ENCODE data around the gene MSH2. TPM values are rescaled to one million over a fixed set of nuclear protein-coding genes. Genes with fewer than 3 reads are reported as not detected.
A peak's percentile ranks its signal among the peaks of the same experiment; 100 is the strongest.

MSH2 gene
- total RNA-seq, 3 donors from 2014 or later (not counting 1 experiment from before 2014, with no cell fraction given): 11.9 to 18.8 (median 15.0) TPM

- intact Hi-C loops (cut with micrococcal nuclease): no loop called here
- Mint-ChIP-seq H3K4me3 (no peak overlapping the region), H3K4me1 (peaks cover 50 to 57% of the 10 kb centered on the region in 2 donors), H3K27me3 (ENCODE audit: low read depth in 2 of 2) (no peaks in the 10 kb centered on the region), H3K27ac (peak overlapping the region in 1 of 2 donors; percentile 92), H3K9me3 (peaks cover 2 to 3% of the 10 kb centered on the region in 2 donors), H3K36me3 (no peaks in the 10 kb centered on the region)
- Histone ChIP-seq H3K4me1 (ENCODE audit: control insufficient read depth, insufficient read depth, low read length) (peaks cover 39% of the 10 kb centered on the region), H3K9me3 (ENCODE audit: control insufficient read depth, insufficient read depth, low read length) (peaks cover 19% of the 10 kb centered on the region), H3K27ac (ENCODE audit: low read length) (no peak overlapping the region), H3K36me3 (ENCODE audit: control insufficient read depth, insufficient read depth, low read length) (no peaks in the 10 kb centered on the region), H3K27me3 (ENCODE audit: control insufficient read depth, insufficient read depth, low read length) (no peaks in the 10 kb centered on the region), H3K4me3 (ENCODE audit: low read length) (no peak overlapping the region)
- ATAC-seq (no peak), DNase-seq (no peak)
- TF ChIP-seq, protein P1, sequence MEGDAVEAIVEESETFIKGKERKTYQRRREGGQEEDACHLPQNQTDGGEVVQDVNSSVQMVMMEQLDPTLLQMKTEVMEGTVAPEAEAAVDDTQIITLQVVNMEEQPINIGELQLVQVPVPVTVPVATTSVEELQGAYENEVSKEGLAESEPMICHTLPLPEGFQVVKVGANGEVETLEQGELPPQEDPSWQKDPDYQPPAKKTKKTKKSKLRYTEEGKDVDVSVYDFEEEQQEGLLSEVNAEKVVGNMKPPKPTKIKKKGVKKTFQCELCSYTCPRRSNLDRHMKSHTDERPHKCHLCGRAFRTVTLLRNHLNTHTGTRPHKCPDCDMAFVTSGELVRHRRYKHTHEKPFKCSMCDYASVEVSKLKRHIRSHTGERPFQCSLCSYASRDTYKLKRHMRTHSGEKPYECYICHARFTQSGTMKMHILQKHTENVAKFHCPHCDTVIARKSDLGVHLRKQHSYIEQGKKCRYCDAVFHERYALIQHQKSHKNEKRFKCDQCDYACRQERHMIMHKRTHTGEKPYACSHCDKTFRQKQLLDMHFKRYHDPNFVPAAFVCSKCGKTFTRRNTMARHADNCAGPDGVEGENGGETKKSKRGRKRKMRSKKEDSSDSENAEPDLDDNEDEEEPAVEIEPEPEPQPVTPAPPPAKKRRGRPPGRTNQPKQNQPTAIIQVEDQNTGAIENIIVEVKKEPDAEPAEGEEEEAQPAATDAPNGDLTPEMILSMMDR (IDR thresholded peaks at IDR 0.05): no peak
- WGBS (ENCODE audit: insufficient coverage): 58% methylated on average over 6 of the region's 6 CpGs
These were observed 101.3 kb downstream of the MSH2 start for GRCh38 chr2:47504174-47504810.

DNA sequence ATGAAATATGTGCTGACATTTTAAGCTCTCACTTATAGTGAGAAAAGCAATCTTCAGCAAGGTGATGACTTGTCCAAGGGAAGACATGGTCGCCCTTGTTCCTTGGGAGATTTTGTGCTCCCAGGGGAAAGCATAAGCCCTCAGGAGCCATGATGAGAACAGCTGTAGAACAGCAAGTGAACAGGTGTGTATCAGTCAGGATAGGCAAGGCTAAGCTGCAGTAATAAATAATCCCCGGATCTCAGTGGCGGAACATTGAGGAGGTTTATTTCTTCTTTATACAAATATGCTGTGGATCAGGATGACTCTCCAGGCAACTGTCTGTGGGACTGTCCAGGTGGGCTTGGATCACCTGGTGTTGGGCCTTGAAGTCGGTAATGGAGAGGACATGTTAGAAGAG is 103.1 kb downstream of the MSH2 start:
- intact Hi-C loops (cut with micrococcal nuclease): no loop called here
- peaks cover 41 to 50% of the 10 kb centered on the region in 2 donors for H3K4me1 Mint-ChIP-seq
- H3K9me3 Mint-ChIP-seq: peaks cover 2% of the 10 kb centered on the region in 2 donors

GRCh38 chr2:47506436-47506835 is 103.5 kb downstream of the MSH2 start:
- no peaks in the 10 kb centered on the region for H3K27me3 Mint-ChIP-seq (ENCODE audit: low read depth in 2 of 2)
- H3K4me3 Mint-ChIP-seq: no peak overlapping the region
- ATAC-seq (no peak), DNase-seq (no peak)
- H3K4me1 Mint-ChIP-seq: peaks cover 37 to 46% of the 10 kb centered on the region in 2 donors
- TF ChIP-seq, protein P1 (IDR thresholded peaks at IDR 0.05): no peak
- peaks cover 29% of the 10 kb centered on the region for H3K4me1 ChIP-seq (ENCODE audit: control insufficient read depth, insufficient read depth, low read length)
- no peaks in the 10 kb centered on the region for H3K36me3 Mint-ChIP-seq
- no peak overlapping the region for H3K27ac ChIP-seq (ENCODE audit: low read length)
- H3K9me3 Mint-ChIP-seq: peaks cover 2% of the 10 kb centered on the region in 2 donors
- H3K27me3 ChIP-seq (ENCODE audit: control insufficient read depth, insufficient read depth, low read length): no peaks in the 10 kb centered on the region
- intact Hi-C loops (cut with micrococcal nuclease): no loop called here
- peaks cover 8% of the 10 kb centered on the region for H3K9me3 ChIP-seq (ENCODE audit: control insufficient read depth, insufficient read depth, low read length)
- H3K4me3 ChIP-seq (ENCODE audit: low read length): no peak overlapping the region
- 93% methylated on average over 5 of the region's 5 CpGs for WGBS (ENCODE audit: insufficient coverage)
- no peaks in the 10 kb centered on the region for H3K36me3 ChIP-seq (ENCODE audit: control insufficient read depth, insufficient read depth, low read length)
- H3K27ac Mint-ChIP-seq: no peak overlapping the region

More for the DNA sequence above, 103.1 kb downstream of the MSH2 start:
- Mint-ChIP-seq H3K4me3 (no peak overlapping the region), H3K27ac (no peak overlapping the region), H3K36me3 (no peaks in the 10 kb centered on the region), H3K27me3 (ENCODE audit: low read depth in 2 of 2) (no peaks in the 10 kb centered on the region)
- H3K4me3 ChIP-seq (ENCODE audit: low read length): no peak overlapping the region
- H3K36me3 ChIP-seq (ENCODE audit: control insufficient read depth, insufficient read depth, low read length): no peaks in the 10 kb centered on the region
- ATAC-seq (no peak), DNase-seq (no peak)
- TF ChIP-seq, protein P1 (IDR thresholded peaks at IDR 0.05): no peak
- peaks cover 8% of the 10 kb centered on the region for H3K9me3 ChIP-seq (ENCODE audit: control insufficient read depth, insufficient read depth, low read length)
- no peak overlapping the region for H3K27ac ChIP-seq (ENCODE audit: low read length)
- peaks cover 33% of the 10 kb centered on the region for H3K4me1 ChIP-seq (ENCODE audit: control insufficient read depth, insufficient read depth, low read length)
- 88% methylated on average over 4 of the region's 4 CpGs for WGBS (ENCODE audit: insufficient coverage)
- no peaks in the 10 kb centered on the region for H3K27me3 ChIP-seq (ENCODE audit: control insufficient read depth, insufficient read depth, low read length)

DNA sequence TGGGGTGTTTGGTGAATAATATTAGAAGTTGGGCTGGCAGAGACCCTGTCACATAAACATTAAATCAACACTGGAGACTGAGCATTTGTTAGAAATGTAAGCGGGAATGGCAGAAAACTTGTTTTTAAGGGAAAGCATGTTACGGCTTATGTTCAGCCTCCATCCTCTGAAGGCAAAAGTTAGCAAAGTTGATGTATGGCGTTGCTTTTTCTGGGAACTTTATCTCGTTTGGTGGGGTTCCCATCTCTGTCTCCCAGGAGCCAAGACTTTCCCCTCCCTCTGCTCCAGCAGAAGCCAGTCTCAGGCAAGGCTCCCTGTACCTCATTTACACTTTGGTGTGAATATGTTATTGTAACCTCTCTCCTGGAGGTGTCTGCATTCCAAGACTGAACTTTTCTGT is 105.1 kb downstream of the MSH2 start:
- WGBS (ENCODE audit: insufficient coverage): 91% methylated on average over 4 of the region's 4 CpGs
- Mint-ChIP-seq H3K27ac (peak overlapping the region in 1 of 2 donors; percentile 46), H3K4me3 (peak overlapping the region; percentile 35)

More for the DNA sequence above, 105.1 kb downstream of the MSH2 start:
- DNase-seq (no peak), ATAC-seq (no peak)
- H3K9me3 Mint-ChIP-seq: peaks cover 0 to 2% of the 10 kb centered on the region in 2 donors
- Histone ChIP-seq H3K4me3 (ENCODE audit: low read length) (no peak overlapping the region), H3K9me3 (ENCODE audit: control insufficient read depth, insufficient read depth, low read length) (peaks cover 8% of the 10 kb centered on the region), H3K36me3 (ENCODE audit: control insufficient read depth, insufficient read depth, low read length) (no peaks in the 10 kb centered on the region), H3K4me1 (ENCODE audit: control insufficient read depth, insufficient read depth, low read length) (peaks cover 20% of the 10 kb centered on the region), H3K27ac (ENCODE audit: low read length) (no peak overlapping the region), H3K27me3 (ENCODE audit: control insufficient read depth, insufficient read depth, low read length) (no peaks in the 10 kb centered on the region)
- H3K27me3 Mint-ChIP-seq (ENCODE audit: low read depth in 2 of 2): no peaks in the 10 kb centered on the region
- intact Hi-C loops (cut with micrococcal nuclease): no loop called here
- H3K36me3 Mint-ChIP-seq: no peaks in the 10 kb centered on the region
- peaks cover 22 to 30% of the 10 kb centered on the region in 2 donors for H3K4me1 Mint-ChIP-seq
- TF ChIP-seq, protein P1 (IDR thresholded peaks at IDR 0.05): no peak

Data from natural killer cell (primary cell).